ENCODE measurements around the gene USP31. TPM values are rescaled to one million over a fixed set of nuclear protein-coding genes. Genes with fewer than 3 reads are reported as not detected.

USP31 gene
- total RNA-seq, 2 donors from 2014 or later = 4.1 to 6.1 TPM

DNA sequence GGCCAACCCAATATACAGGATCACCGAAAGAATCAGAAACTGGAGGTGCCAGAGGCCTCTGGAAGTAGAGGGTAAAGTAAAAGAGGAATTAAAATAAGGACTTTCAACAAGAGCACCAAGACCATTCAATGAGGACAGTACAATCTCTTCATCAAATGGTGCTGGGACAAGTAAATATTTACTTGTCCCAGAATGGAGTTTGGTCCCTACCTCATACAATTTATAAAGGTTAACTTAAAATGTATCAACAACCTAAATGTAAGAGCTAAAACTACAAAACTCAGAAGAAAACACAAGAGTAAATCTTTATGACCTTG, 56.5 kb downstream of the USP31 start:
- no peak for DNase-seq
- Mint-ChIP-seq H3K36me3 (ENCODE audit: insufficient read depth in 2 of 2) (peaks cover 5 to 13% of the 10 kb centered on the region in 2 donors), H3K27me3 (ENCODE audit: low read depth) (peaks cover 8% of the 10 kb centered on the region), H3K9me3 (no peaks in the 10 kb centered on the region), H3K4me1 (ENCODE audit: low read depth) (peaks cover 29% of the 10 kb centered on the region), H3K4me3 (no peak overlapping the region), H3K27ac (no peak overlapping the region)
- no peak for ATAC-seq (replicated peaks in 1 of 2)

DNA sequence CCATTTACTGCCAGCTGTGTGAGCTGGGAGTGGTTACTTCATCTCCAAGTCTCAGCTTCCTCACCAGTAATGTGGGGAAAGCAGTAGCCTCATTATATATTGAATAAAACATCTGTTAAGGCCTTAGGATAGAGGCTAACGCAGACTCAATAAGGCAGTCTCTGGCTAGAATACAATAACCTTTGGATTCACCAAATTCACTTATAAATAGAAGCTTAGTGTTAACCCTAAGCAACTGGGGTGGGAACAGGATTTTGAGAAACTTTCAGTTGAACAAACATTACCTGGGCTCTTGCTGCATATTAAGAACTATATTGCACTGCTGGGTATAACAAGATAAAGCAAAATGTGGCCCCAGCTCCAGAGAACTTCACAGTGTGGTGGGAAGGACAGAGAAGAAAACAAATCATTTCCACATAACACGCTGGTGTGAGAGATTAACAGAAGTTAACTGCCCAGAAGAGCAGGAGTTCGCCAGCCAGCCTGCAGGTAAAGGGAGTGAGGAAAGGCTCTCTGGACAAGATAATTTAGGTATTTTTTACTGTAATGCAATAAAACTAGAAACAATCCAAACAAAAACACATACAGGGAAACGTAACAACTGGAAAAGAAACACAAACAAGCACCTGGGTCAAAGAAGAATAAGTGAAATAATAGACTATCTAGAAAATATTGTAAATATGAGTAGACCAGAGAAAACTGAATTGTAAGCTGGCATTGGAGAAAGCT, 57.0 kb downstream of the USP31 start:
- H3K36me3 Mint-ChIP-seq (ENCODE audit: insufficient read depth in 2 of 2) = peaks cover 5 to 13% of the 10 kb centered on the region in 2 donors
- ATAC-seq (replicated peaks in 1 of 2) (no peak), DNase-seq (no peak)
- H3K27me3 Mint-ChIP-seq (ENCODE audit: low read depth) = peaks cover 8% of the 10 kb centered on the region
- peaks cover 28% of the 10 kb centered on the region for H3K4me1 Mint-ChIP-seq (ENCODE audit: low read depth)
- no peak overlapping the region for H3K27ac Mint-ChIP-seq
- no peaks in the 10 kb centered on the region for H3K9me3 Mint-ChIP-seq
- H3K4me3 Mint-ChIP-seq = no peak overlapping the region

GRCh38 chr16:23089111-23089510, 60.1 kb downstream of the USP31 start:
- no peaks in the 10 kb centered on the region for H3K9me3 Mint-ChIP-seq
- no peak overlapping the region for H3K27ac Mint-ChIP-seq
- H3K4me3 Mint-ChIP-seq = no peak overlapping the region
- DNase-seq (no peak), ATAC-seq (replicated peaks in 1 of 2) (no peak)
- no peaks in the 10 kb centered on the region for H3K4me1 Mint-ChIP-seq (ENCODE audit: low read depth)
- peaks cover 4 to 9% of the 10 kb centered on the region in 2 donors for H3K36me3 Mint-ChIP-seq (ENCODE audit: insufficient read depth in 2 of 2)
- no peaks in the 10 kb centered on the region for H3K27me3 Mint-ChIP-seq (ENCODE audit: low read depth)

GRCh38 chr16:23088018-23088417, 61.2 kb downstream of the USP31 start:
- ATAC-seq (replicated peaks in 1 of 2) (no peak), DNase-seq (no peak)
- H3K27ac Mint-ChIP-seq = no peak overlapping the region
- H3K4me3 Mint-ChIP-seq = no peak overlapping the region
- no peaks in the 10 kb centered on the region for H3K27me3 Mint-ChIP-seq (ENCODE audit: low read depth)
- no peaks in the 10 kb centered on the region for H3K9me3 Mint-ChIP-seq
- no peaks in the 10 kb centered on the region for H3K4me1 Mint-ChIP-seq (ENCODE audit: low read depth)
- peaks cover 2 to 7% of the 10 kb centered on the region in 2 donors for H3K36me3 Mint-ChIP-seq (ENCODE audit: insufficient read depth in 2 of 2)

GRCh38 chr16:23085949-23086348, 63.3 kb downstream of the USP31 start:
- ATAC-seq (replicated peaks in 1 of 2) (no peak), DNase-seq (no peak)
- H3K36me3 Mint-ChIP-seq (ENCODE audit: insufficient read depth in 2 of 2) = peaks cover 0 to 6% of the 10 kb centered on the region in 2 donors
- peaks cover 6% of the 10 kb centered on the region for H3K4me1 Mint-ChIP-seq (ENCODE audit: low read depth)
- no peaks in the 10 kb centered on the region for H3K27me3 Mint-ChIP-seq (ENCODE audit: low read depth)
- no peak overlapping the region for H3K27ac Mint-ChIP-seq
- no peaks in the 10 kb centered on the region for H3K9me3 Mint-ChIP-seq
- H3K4me3 Mint-ChIP-seq = no peak overlapping the region

- DNase-seq (no peak), ATAC-seq (replicated peaks in 1 of 2) (no peak)
- no peaks in the 10 kb centered on the region for H3K9me3 Mint-ChIP-seq
- no peaks in the 10 kb centered on the region for H3K27me3 Mint-ChIP-seq (ENCODE audit: low read depth)
- peaks cover 6% of the 10 kb centered on the region for H3K4me1 Mint-ChIP-seq (ENCODE audit: low read depth)
- H3K36me3 Mint-ChIP-seq (ENCODE audit: insufficient read depth in 2 of 2) = peaks cover 0 to 3% of the 10 kb centered on the region in 2 donors
- H3K4me3 Mint-ChIP-seq = no peak overlapping the region
- H3K27ac Mint-ChIP-seq = peak overlapping the region; percentile 40
Measured at GRCh38 chr16:23082161-23082788, 67.0 kb downstream of the USP31 start.

DNA sequence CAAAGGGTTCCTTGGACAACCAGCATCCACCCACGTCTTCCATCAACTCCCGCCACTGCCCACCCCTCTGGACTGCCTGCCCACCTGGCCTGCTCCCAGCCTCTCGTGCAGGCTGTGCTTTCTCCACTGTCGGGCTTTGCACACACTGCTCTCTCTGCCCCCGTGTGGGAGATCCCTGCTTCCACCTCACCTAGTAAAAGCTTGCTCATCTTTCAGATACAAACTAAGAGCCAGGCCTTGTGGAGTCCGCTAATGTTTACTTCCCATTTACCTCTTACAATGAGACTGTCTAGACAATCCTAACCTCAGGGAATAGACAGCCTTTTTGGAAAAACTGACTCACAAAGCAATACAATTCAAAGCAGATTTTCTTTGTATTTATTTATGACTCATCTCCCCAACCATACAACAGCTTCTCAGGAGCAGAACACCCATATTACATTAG, 67.6 kb downstream of the USP31 start:
- no peak overlapping the region for H3K4me3 Mint-ChIP-seq
- peaks cover 0 to 3% of the 10 kb centered on the region in 2 donors for H3K36me3 Mint-ChIP-seq (ENCODE audit: insufficient read depth in 2 of 2)
- H3K4me1 Mint-ChIP-seq (ENCODE audit: low read depth) = peaks cover 6% of the 10 kb centered on the region
- no peaks in the 10 kb centered on the region for H3K9me3 Mint-ChIP-seq
- no peaks in the 10 kb centered on the region for H3K27me3 Mint-ChIP-seq (ENCODE audit: low read depth)
- DNase-seq (no peak), ATAC-seq (replicated peaks in 1 of 2) (no peak)
- H3K27ac Mint-ChIP-seq = peak overlapping the region; percentile 40

DNA sequence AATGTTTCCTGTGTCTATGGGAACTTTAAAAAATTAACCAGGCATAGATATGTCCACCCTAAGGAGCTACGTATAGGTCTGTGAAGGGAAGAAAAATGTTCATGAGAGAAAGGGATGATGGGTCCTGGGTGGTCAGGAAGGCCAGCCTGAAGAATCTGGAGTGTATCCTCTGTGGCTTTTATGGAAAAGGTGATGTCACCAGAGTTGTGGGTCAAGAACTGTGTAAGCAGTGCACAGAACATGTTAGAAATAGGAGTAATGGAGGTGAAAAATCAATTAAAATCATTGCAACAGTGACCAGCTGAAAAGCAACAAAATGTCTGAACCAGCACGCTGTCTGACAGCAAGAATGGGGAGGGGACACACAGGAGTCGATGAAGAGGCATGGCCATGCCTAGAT, 68.5 kb downstream of the USP31 start:
- DNase-seq (no peak), ATAC-seq (replicated peaks in 1 of 2) (no peak)
- Mint-ChIP-seq H3K9me3 (no peaks in the 10 kb centered on the region), H3K27me3 (ENCODE audit: low read depth) (no peaks in the 10 kb centered on the region), H3K27ac (no peak overlapping the region), H3K36me3 (ENCODE audit: insufficient read depth in 2 of 2) (peaks cover 0 to 3% of the 10 kb centered on the region in 2 donors), H3K4me3 (no peak overlapping the region), H3K4me1 (ENCODE audit: low read depth) (peaks cover 6% of the 10 kb centered on the region)

DNA sequence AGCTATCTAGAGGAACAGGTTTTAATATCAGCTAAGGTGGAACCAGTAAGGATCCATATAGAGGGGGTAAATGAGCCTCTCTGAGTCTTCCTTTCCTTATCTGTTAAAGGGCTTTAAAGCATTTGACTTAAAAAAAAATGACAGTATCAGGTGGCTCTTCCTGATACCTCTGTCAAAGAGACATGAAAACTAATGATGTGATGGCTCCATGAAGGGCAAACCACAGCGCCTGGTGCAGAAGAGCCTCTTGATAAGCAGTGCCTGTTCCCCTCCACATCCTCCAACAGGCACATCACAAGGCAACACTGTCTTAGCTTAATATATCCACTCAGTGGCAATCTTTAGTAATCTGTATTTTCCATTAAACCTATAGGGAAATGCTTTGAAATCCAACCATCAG, 68.9 kb downstream of the USP31 start:
- H3K4me3 Mint-ChIP-seq = no peak overlapping the region
- DNase-seq = no peak
- peaks cover 6% of the 10 kb centered on the region for H3K4me1 Mint-ChIP-seq (ENCODE audit: low read depth)
- H3K27me3 Mint-ChIP-seq (ENCODE audit: low read depth) = no peaks in the 10 kb centered on the region
- peaks cover 0 to 3% of the 10 kb centered on the region in 2 donors for H3K36me3 Mint-ChIP-seq (ENCODE audit: insufficient read depth in 2 of 2)
- no peaks in the 10 kb centered on the region for H3K9me3 Mint-ChIP-seq
- no peak for ATAC-seq (replicated peaks in 1 of 2)
- H3K27ac Mint-ChIP-seq = no peak overlapping the region

DNA sequence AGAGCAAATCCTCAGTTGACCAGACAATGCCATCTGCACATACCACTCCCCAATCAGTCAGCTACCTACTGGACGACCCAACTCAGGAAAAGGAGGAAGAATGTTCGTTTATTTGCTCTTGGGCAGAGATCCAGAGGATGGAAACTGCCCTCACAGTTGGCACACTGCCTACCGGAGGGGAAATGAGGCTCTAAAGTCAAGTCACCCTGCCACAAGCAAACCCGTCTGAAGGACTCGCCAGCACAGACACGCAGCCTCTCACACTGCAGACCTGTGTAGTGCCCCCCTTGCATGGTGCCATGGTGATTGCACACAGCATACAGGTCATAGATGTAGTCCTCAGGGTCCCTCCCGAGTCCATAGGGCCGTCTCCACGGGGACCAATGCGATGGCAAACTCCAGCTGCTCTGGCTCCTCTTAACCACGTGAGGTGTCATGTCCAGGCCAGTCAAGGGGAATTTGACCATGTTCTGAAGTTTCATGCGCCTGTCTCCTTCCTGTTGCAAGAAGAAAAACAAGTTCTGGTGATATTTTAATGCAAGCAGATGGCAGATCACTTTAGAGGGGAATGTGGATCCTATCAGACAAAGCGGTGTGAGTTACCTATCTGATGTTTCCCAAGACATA, 69.5 kb downstream of the USP31 start:
- H3K4me1 Mint-ChIP-seq (ENCODE audit: low read depth) = peaks cover 6% of the 10 kb centered on the region
- ATAC-seq (replicated peaks in 1 of 2) (no peak), DNase-seq (no peak)
- no peaks in the 10 kb centered on the region for H3K27me3 Mint-ChIP-seq (ENCODE audit: low read depth)
- no peak overlapping the region for H3K27ac Mint-ChIP-seq
- H3K4me3 Mint-ChIP-seq = no peak overlapping the region
- peaks cover 0 to 3% of the 10 kb centered on the region in 2 donors for H3K36me3 Mint-ChIP-seq (ENCODE audit: insufficient read depth in 2 of 2)
- H3K9me3 Mint-ChIP-seq = no peaks in the 10 kb centered on the region

- H3K4me1 Mint-ChIP-seq (ENCODE audit: low read depth) = no peaks in the 10 kb centered on the region
- H3K9me3 Mint-ChIP-seq = no peaks in the 10 kb centered on the region
Measured at GRCh38 chr16:23074423-23074822, 74.8 kb downstream of the USP31 start.

GRCh38 chr16:23072769-23073549, 76.3 kb downstream of the USP31 start:
- H3K4me3 Mint-ChIP-seq = no peak overlapping the region
- DNase-seq = no peak
- H3K27me3 Mint-ChIP-seq (ENCODE audit: low read depth) = no peaks in the 10 kb centered on the region
- H3K4me1 Mint-ChIP-seq (ENCODE audit: low read depth) = no peaks in the 10 kb centered on the region
- no peak overlapping the region for H3K27ac Mint-ChIP-seq
- H3K36me3 Mint-ChIP-seq (ENCODE audit: insufficient read depth in 2 of 2) = no peaks in the 10 kb centered on the region
- H3K9me3 Mint-ChIP-seq = no peaks in the 10 kb centered on the region
- ATAC-seq (replicated peaks in 1 of 2) = no peak

More at GRCh38 chr16:23074423-23074822, 74.8 kb downstream of the USP31 start:
- Mint-ChIP-seq H3K4me3 (no peak overlapping the region), H3K27me3 (ENCODE audit: low read depth) (no peaks in the 10 kb centered on the region), H3K27ac (no peak overlapping the region), H3K36me3 (ENCODE audit: insufficient read depth in 2 of 2) (peaks cover 0 to under 1% of the 10 kb centered on the region in 2 donors)
- DNase-seq (no peak), ATAC-seq (replicated peaks in 1 of 2) (no peak)

DNA sequence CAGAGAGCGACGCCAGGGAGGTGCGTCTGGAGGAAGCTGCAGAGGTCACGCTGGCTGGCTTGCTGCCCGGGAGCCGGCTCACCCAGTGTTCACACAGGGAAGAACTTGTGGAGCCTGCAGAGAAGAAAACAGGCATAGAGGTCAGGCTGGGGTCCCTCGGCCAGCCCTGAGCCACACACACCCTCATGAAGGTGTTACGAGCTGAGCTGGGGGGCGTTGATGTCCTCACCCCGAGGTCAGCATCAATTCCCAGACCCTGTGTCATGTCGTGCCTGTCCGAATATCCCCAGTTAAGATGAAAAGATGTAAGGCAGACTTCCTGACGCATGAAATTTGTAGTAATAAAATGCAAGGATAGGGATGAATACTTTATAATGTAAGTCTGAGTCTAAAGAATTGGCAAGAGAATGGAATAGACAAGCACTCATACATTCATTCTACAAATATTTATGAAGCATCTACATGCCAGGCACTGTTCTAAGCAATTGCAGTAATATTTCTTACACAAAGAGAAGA, 77.1 kb downstream of the USP31 start:
- no peaks in the 10 kb centered on the region for H3K36me3 Mint-ChIP-seq (ENCODE audit: insufficient read depth in 2 of 2)
- no peak for ATAC-seq (replicated peaks in 1 of 2)
- H3K4me3 Mint-ChIP-seq = no peak overlapping the region
- no peaks in the 10 kb centered on the region for H3K9me3 Mint-ChIP-seq
- no peaks in the 10 kb centered on the region for H3K4me1 Mint-ChIP-seq (ENCODE audit: low read depth)
- no peak overlapping the region for H3K27ac Mint-ChIP-seq
- H3K27me3 Mint-ChIP-seq (ENCODE audit: low read depth) = no peaks in the 10 kb centered on the region
- no peak for DNase-seq
